Liver (tissue), 3 donors: ENCODE data around the gene ZNF701.
"Not testable (repeated sequence)": the region's sequence is repeated elsewhere in the genome, so short reads cannot be mapped to it uniquely, and the experiment has no call there.

Source experiments
- ATF3 ChIP-seq: IDR thresholded peaks from 2 replicates; pipeline ENCODE4 v1.6.1; 2016; ENCODE audit warnings: antibody characterized with exemption
- CTCF ChIP-seq: fragments of 150-350 bp; IDR thresholded peaks from 2 replicates; pipeline ENCODE4 v1.5.1; 2017; ENCODE audit warnings: improper control_type of control experiment, low read depth, low read length; ENCODE audit not compliant: missing input control
- EGR1 ChIP-seq, 2 donors: IDR thresholded peaks; 2 replicates each; pipeline ENCODE4 v1.6.1; 2016 to 2018; ENCODE audit warnings: antibody characterized with exemption in 2 of 2, low read depth in 2 of 2
- GABPA ChIP-seq, 2 donors: IDR thresholded peaks in 1 of 2; conservative IDR thresholded peaks in 1 of 2; 2 replicates each; pipeline ENCODE4 v1.6.1; 2016; ENCODE audit warnings: antibody characterized with exemption in 2 of 2, mild to moderate bottlenecking in 1 of 2, moderate library complexity in 1 of 2
- HNF4G ChIP-seq: IDR thresholded peaks from 2 replicates; pipeline ENCODE4 v1.6.1; 2016; ENCODE audit warnings: antibody characterized with exemption
- JUND ChIP-seq, 2 donors: IDR thresholded peaks; 2 replicates each; pipeline ENCODE4 v1.6.1; 2016; ENCODE audit warnings: antibody characterized with exemption in 2 of 2
- MAX ChIP-seq: IDR thresholded peaks from 2 replicates; pipeline ENCODE4 v1.6.1; 2016; ENCODE audit warnings: antibody characterized with exemption
- RAD21 ChIP-seq, 2 donors: IDR thresholded peaks; 2 replicates each; pipeline ENCODE4 v1.6.1; 2016; ENCODE audit warnings: antibody characterized with exemption in 2 of 2, mild to moderate bottlenecking in 2 of 2
- REST ChIP-seq: IDR thresholded peaks from 2 replicates; pipeline ENCODE4 v1.6.1; 2016; ENCODE audit warnings: antibody characterized with exemption, mild to moderate bottlenecking
- SP1 ChIP-seq: IDR thresholded peaks from 2 replicates; pipeline ENCODE4 v1.6.1; 2018; ENCODE audit warnings: antibody characterized with exemption, mild to moderate bottlenecking
- TAF1 ChIP-seq: conservative IDR thresholded peaks from 2 replicates; pipeline ENCODE4 v1.6.1; 2016; ENCODE audit warnings: antibody characterized with exemption, mild to moderate bottlenecking
- YY1 ChIP-seq: IDR thresholded peaks from 2 replicates; pipeline ENCODE4 v1.6.1; 2016; ENCODE audit warnings: antibody characterized with exemption, mild to moderate bottlenecking
- ZBTB33 ChIP-seq: IDR thresholded peaks from 2 replicates; pipeline ENCODE4 v1.6.1; 2016; ENCODE audit warnings: antibody characterized with exemption
- donor health status: healthy.
- donor health status: healthy.

GRCh38 chr19:52601974-52602366 lies 31.9 kb downstream of the ZNF701 start:
- TF ChIP-seq CTCF; HNF4G; YY1; REST; JUND (IDR thresholded peaks at IDR 0.05); SP1; MAX; TAF1; ZBTB33; EGR1 (IDR thresholded peaks at IDR 0.05; ENCODE audit: low read depth in 2 of 2); ATF3; GABPA (IDR thresholded peaks at IDR 0.05 in 1 of 2, conservative IDR thresholded peaks at IDR 0.05 in 1 of 2); RAD21 (IDR thresholded peaks at IDR 0.05): not testable (repeated sequence)
